HFF-Myc (cell line): ENCODE results near the gene AGER.
A peak's percentile ranks its signal among the peaks of the same experiment; 100 is the strongest.

ENCODE experiments used
- DNase-seq: peaks from one replicate; pipeline ENCODE4 v3.0.0-alpha.2; 2011; ENCODE audit warnings: low read depth; ENCODE audit errors: extremely low read depth
- H3K4me3 ChIP-seq: replicated peaks from 2 replicates; pipeline ENCODE4 v1.5.1; 2011; ENCODE audit warnings: low read depth, mild to moderate bottlenecking, control low read depth, low read length
- CTCF ChIP-seq: IDR thresholded peaks from 2 replicates; pipeline ENCODE4 v1.5.1; 2012; ENCODE audit warnings: mild to moderate bottlenecking, low read depth, low read length, control low read depth; ENCODE audit errors: missing control alignments

The AGER gene

GRCh38 chr6:32183483-32184083 lies 470 bp downstream of the AGER start:
- DNase-seq = no peak
- no peak overlapping the region for H3K4me3 ChIP-seq
- TF ChIP-seq CTCF = no peak

- no peak overlapping the region for H3K4me3 ChIP-seq
- no peak for TF ChIP-seq CTCF
- no peak for DNase-seq
These were observed 1.0 kb downstream of the AGER start for GRCh38 chr6:32183030-32183429.

- no peak for DNase-seq
- no peak for TF ChIP-seq CTCF
- no peak overlapping the region for H3K4me3 ChIP-seq
These were observed 1.5 kb downstream of the AGER start for GRCh38 chr6:32182555-32182981.

- DNase-seq = no peak
- no peak overlapping the region for H3K4me3 ChIP-seq
- TF ChIP-seq CTCF = no peak
These were observed 2.0 kb downstream of the AGER start for GRCh38 chr6:32181915-32182529.

- no peak for DNase-seq
- TF ChIP-seq CTCF = no peak
- H3K4me3 ChIP-seq = no peak overlapping the region
These were observed 2.8 kb downstream of the AGER start for GRCh38 chr6:32181148-32181702.

DNA sequence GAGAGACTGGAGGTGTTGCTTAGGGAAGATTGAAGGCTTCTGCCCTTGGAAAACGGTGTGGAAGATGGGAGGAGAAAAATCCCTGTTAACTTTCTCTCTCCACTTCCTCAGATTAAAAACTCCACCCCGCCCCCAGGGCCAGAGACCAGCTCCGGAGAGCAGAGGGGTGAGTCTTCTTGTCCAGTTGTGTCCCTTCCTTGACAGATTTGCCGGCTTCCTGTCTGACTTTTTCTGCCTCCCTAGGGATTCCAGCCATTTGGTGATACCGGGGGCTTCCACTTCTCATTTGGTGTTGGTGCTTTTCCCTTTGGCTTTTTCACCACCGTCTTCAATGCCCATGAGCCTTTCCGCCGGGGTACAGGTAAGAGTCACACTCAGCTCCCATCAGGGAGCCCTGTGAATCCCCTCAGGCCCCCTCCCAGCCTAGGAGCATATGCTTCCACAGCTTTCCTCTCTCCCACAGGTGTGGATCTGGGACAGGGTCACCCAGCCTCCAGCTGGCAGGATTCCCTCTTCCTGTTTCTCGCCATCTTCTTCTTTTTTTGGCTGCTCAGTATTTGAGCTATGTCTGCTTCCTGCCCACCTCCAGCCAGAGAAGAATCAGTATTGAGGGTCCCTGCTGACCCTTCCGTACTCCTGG lies 4.2 kb downstream of the AGER start:
- DNase-seq = no peak
- TF ChIP-seq CTCF = no peak

More for the DNA sequence above, 4.2 kb downstream of the AGER start:
- H3K4me3 ChIP-seq = peak overlapping the region; percentile 90
